MM.1S (cell line): Measurements from ENCODE around the gene F12.

Experiments used
- DNase-seq: peaks from one replicate; pipeline ENCODE4 v3.0.0-alpha.2; 2015
- H2AFZ ChIP-seq: fragments of 300-600 bp; sonication (generic); 2 replicates; pipeline ENCODE4 v1.6.0; 2016; ENCODE audit warnings: antibody characterized with exemption, low read length
- H3F3A ChIP-seq: fragments of 300-600 bp; sonication (generic); 2 replicates; pipeline ENCODE4 v1.6.1; 2016; ENCODE audit warnings: mild to moderate bottlenecking, antibody characterized with exemption, low read length, moderate library complexity, mixed read lengths; ENCODE audit not compliant: insufficient read depth
- H3K27ac ChIP-seq: fragments of 300-600 bp; sonication (generic); 2 replicates; pipeline ENCODE4 v1.5.1; 2016; ENCODE audit warnings: mild to moderate bottlenecking, low read length
- H3K27me3 ChIP-seq: fragments of 300-600 bp; sonication (generic); replicated peaks from 2 replicates; pipeline ENCODE4 v1.6.0; 2016; ENCODE audit warnings: low read length; ENCODE audit not compliant: insufficient read depth
- H3K36me3 ChIP-seq: fragments of 300-600 bp; sonication (generic); replicated peaks from 2 replicates; pipeline ENCODE4 v1.6.1; 2016; ENCODE audit warnings: mild to moderate bottlenecking, low read length, mixed read lengths; ENCODE audit not compliant: insufficient read depth
- H3K4me1 ChIP-seq: fragments of 300-600 bp; sonication (generic); 2 replicates; pipeline ENCODE4 v1.6.1; 2016; ENCODE audit warnings: low read length, mixed read lengths
- H3K4me2 ChIP-seq: fragments of 300-600 bp; sonication (generic); 2 replicates; pipeline ENCODE4 v1.6.0; 2016; ENCODE audit warnings: low read depth, low read length
- H3K4me3 ChIP-seq: fragments of 300-600 bp; sonication (generic); 2 replicates; pipeline ENCODE4 v1.5.1; 2016; ENCODE audit warnings: low read length, mixed read lengths
- H3K79me2 ChIP-seq: fragments of 300-600 bp; sonication (generic); 2 replicates; pipeline ENCODE4 v1.6.1; 2016; ENCODE audit warnings: mixed run types, low read length, mixed read lengths
- H3K9ac ChIP-seq: fragments of 300-600 bp; sonication (generic); 2 replicates; pipeline ENCODE4 v1.6.1; 2016; ENCODE audit warnings: low read length, mixed read lengths
- H3K9me2 ChIP-seq: fragments of 300-600 bp; sonication (generic); replicated peaks from 2 replicates; pipeline ENCODE4 v1.6.1; 2016; ENCODE audit warnings: mild to moderate bottlenecking, low read length, mixed read lengths; ENCODE audit not compliant: insufficient read depth
- H3K9me3 ChIP-seq: fragments of 300-600 bp; sonication (generic); replicated peaks from 2 replicates; pipeline ENCODE4 v1.6.1; 2016; ENCODE audit warnings: mild to moderate bottlenecking, low read length, mixed read lengths; ENCODE audit not compliant: insufficient read depth
- H4K20me1 ChIP-seq: fragments of 300-600 bp; sonication (generic); 2 replicates; pipeline ENCODE4 v1.6.1; 2016; ENCODE audit warnings: mild to moderate bottlenecking, low read length, moderate library complexity, mixed read lengths; ENCODE audit not compliant: insufficient read depth
- EZH2 ChIP-seq: fragments of 300-600 bp; sonication (generic); optimal IDR thresholded peaks from 2 replicates; pipeline ENCODE3; 2017; ENCODE audit warnings: low read depth, mild to moderate bottlenecking, antibody characterized with exemption, low read length, mixed read lengths
- EZH2phosphoT487 ChIP-seq: fragments of 300-600 bp; sonication (generic); IDR thresholded peaks from 2 replicates; pipeline ENCODE4 v1.6.1; 2018; ENCODE audit warnings: antibody characterized with exemption, low read length
- TF ChIP-seq, protein P1 (sequence below): fragments of 300-600 bp; sonication (generic); IDR thresholded peaks from 2 replicates; pipeline ENCODE4 v1.5.1; 2016; ENCODE audit warnings: antibody characterized with exemption, low read length, mixed read lengths

Gene F12

DNA sequence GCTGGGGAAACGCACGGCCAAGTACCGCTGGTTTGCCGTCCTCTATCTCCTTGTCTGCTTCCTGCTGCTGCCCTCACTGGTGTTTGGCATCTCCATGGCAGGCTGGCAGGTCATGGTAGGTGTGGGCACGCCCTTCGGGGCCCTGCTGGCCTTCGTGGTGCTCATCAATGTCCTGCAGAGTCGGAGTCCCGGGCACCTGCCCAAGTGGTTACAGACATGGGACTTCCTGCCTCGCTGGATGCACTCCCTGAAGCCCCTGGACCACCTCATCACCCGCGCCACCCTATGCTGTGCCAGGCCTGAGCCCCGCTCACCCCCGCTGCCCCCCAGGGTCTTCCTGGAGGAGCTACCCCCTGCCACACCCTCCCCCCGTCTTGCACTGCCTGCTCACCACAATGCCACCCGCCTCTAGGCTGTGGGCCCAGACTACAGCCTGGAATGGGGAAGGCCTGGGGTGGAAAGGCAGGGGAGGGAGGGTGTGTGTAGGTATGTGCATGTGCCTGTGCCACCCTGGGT is 11.4 kb downstream of the F12 start:
- H3K27me3 ChIP-seq, result peaks cover 46% of the 10 kb centered on the region
- H3K36me3 ChIP-seq, result no peaks in the 10 kb centered on the region
- no peaks in the 10 kb centered on the region for H3K79me2 ChIP-seq
- H3K9me3 ChIP-seq, result no peaks in the 10 kb centered on the region
- no peaks in the 10 kb centered on the region for H4K20me1 ChIP-seq
- no peaks in the 10 kb centered on the region for H3K9me2 ChIP-seq
- peaks cover 3% of the 10 kb centered on the region; the same call in 1 of the 2 replicates for H3K4me1 ChIP-seq
- H3K4me3 ChIP-seq, result no peak overlapping the region
- H3K9ac ChIP-seq, result no peak overlapping the region
- no peak for DNase-seq
- H3K27ac ChIP-seq, result no peak overlapping the region
- no peak for TF ChIP-seq EZH2
- H3K4me2 ChIP-seq, result no peak overlapping the region
- no peak overlapping the region for H2AFZ ChIP-seq
- H3F3A ChIP-seq, result peaks cover 1% of the 10 kb centered on the region; the same call in 1 of the 2 replicates

DNA sequence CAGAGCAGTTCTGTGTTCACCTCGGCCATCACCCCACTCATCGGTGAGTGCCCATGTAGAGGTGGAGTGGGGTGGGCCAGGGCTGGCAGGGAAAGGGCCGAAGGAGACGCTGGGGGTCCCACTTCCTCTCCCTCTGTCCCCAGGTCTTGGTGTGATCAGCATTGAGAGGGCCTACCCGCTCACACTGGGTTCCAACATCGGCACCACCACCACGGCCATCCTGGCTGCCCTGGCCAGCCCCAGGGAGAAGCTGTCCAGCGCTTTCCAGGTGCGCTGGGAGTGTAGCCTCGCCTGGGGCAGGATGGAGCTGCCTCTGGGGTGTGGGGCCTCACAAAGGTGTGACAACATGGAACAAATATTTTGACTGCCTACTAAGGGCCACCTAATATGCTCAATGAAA is 12.6 kb downstream of the F12 start:
- Histone ChIP-seq H2AFZ (no peak overlapping the region), H3K36me3 (no peaks in the 10 kb centered on the region), H3K4me3 (no peak overlapping the region), H3K9ac (no peak overlapping the region), H3F3A (no peaks in the 10 kb centered on the region), H3K27ac (no peak overlapping the region), H4K20me1 (no peaks in the 10 kb centered on the region), H3K4me2 (no peak overlapping the region), H3K9me3 (no peaks in the 10 kb centered on the region), H3K9me2 (no peaks in the 10 kb centered on the region), H3K27me3 (peaks cover 35% of the 10 kb centered on the region), H3K4me1 (no peaks in the 10 kb centered on the region), H3K79me2 (no peaks in the 10 kb centered on the region)
- DNase-seq, result no peak
- TF ChIP-seq EZH2, result no peak
- TF ChIP-seq, protein P1, sequence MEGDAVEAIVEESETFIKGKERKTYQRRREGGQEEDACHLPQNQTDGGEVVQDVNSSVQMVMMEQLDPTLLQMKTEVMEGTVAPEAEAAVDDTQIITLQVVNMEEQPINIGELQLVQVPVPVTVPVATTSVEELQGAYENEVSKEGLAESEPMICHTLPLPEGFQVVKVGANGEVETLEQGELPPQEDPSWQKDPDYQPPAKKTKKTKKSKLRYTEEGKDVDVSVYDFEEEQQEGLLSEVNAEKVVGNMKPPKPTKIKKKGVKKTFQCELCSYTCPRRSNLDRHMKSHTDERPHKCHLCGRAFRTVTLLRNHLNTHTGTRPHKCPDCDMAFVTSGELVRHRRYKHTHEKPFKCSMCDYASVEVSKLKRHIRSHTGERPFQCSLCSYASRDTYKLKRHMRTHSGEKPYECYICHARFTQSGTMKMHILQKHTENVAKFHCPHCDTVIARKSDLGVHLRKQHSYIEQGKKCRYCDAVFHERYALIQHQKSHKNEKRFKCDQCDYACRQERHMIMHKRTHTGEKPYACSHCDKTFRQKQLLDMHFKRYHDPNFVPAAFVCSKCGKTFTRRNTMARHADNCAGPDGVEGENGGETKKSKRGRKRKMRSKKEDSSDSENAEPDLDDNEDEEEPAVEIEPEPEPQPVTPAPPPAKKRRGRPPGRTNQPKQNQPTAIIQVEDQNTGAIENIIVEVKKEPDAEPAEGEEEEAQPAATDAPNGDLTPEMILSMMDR, result no peak
- TF ChIP-seq EZH2phosphoT487, result no peak

DNA sequence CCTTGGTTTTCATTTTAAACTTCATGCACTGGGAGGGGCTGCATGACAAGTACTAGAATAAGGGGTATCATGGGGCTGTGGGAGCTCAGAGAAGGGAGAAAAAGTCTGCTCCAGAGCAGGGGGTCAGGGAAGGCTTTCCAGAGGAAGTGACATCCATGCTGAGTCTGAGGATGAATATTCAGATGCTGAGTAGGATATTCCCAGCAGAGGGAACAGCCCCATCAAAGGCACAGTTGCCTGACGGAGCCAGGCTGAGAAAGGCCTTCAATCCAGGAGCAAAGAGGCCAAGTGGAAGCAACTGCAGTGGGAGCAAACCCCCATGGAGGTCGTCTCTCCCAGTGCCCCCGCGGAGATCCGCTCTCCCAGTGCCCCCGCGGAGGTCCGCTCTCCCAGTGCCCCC is 13.3 kb downstream of the F12 start:
- no peak for DNase-seq
- no peaks in the 10 kb centered on the region for H3F3A ChIP-seq

DNA sequence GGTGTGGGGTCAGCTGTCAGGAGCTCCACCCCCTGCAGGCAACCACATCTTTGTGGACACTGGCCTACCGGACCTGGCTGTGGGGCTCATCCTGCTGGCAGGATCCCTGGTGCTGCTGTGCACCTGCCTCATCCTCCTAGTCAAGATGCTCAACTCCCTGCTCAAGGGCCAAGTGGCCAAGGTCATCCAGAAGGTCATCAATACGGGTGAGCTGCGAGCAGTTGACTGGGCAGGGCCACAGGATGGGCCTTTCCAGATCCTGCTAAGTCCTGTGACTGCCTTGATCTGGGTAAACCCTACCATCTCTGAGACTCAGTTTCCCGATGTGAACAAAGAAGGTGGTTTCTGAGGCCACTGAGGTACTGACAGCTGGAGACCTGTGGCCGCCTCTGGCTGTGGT is 15.4 kb downstream of the F12 start:
- Histone ChIP-seq H2AFZ (no peak overlapping the region), H3F3A (no peaks in the 10 kb centered on the region), H3K9ac (no peak overlapping the region), H3K36me3 (no peaks in the 10 kb centered on the region), H3K27ac (no peak overlapping the region), H4K20me1 (no peaks in the 10 kb centered on the region), H3K4me3 (no peak overlapping the region), H3K4me2 (no peak overlapping the region), H3K9me2 (no peaks in the 10 kb centered on the region), H3K27me3 (peaks cover 37% of the 10 kb centered on the region), H3K9me3 (no peaks in the 10 kb centered on the region), H3K4me1 (no peaks in the 10 kb centered on the region), H3K79me2 (no peaks in the 10 kb centered on the region)
- no peak for DNase-seq
- TF ChIP-seq, protein P1, result no peak
- no peak for TF ChIP-seq EZH2
- TF ChIP-seq EZH2phosphoT487, result no peak

More for the DNA sequence above, 13.3 kb downstream of the F12 start:
- TF ChIP-seq EZH2phosphoT487, result no peak
- no peak for TF ChIP-seq EZH2
- TF ChIP-seq, protein P1, result no peak
- H3K9ac ChIP-seq, result no peak overlapping the region
- H3K9me2 ChIP-seq, result no peaks in the 10 kb centered on the region
- no peaks in the 10 kb centered on the region for H3K4me1 ChIP-seq
- H2AFZ ChIP-seq, result no peak overlapping the region
- H3K4me2 ChIP-seq, result no peak overlapping the region
- H3K4me3 ChIP-seq, result no peak overlapping the region
- H3K27ac ChIP-seq, result no peak overlapping the region
- no peaks in the 10 kb centered on the region for H3K9me3 ChIP-seq
- H3K36me3 ChIP-seq, result no peaks in the 10 kb centered on the region
- H3K79me2 ChIP-seq, result no peaks in the 10 kb centered on the region
- H3K27me3 ChIP-seq, result peaks cover 27% of the 10 kb centered on the region
- H4K20me1 ChIP-seq, result no peaks in the 10 kb centered on the region
